T-helper 9 cell (primary cell): ENCODE data around the gene FAM174C.

Experiments
- DNase-seq: peaks from one replicate; pipeline ENCODE4 v3.0.0-alpha.2; 2020

The FAM174C gene

DNA sequence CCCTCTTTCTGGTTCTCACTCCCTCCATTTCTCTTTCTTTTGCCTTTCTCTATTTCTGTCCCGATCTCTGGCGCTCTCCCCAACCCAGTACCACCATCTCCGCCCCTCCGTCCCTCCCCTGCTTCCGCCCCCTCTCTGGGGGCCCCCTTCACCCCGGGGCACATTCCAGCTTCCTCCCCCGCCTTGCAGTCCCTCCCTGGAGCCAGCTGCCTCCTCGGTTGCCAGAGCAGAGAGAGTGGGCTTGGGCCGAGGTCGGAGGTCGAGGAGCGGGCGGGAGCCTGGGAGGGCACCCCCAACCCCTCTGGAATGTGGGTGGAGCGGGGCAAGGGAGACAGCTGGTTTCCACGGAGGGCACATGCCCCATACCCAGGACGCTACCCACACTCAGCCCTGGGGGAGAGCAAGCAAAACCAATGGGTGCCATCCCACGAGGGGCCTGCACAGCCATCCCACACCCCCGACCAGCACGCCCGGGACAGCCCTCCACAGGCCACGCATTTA, 12.7 kb upstream of the FAM174C start:
- DNase-seq = no peak

DNA sequence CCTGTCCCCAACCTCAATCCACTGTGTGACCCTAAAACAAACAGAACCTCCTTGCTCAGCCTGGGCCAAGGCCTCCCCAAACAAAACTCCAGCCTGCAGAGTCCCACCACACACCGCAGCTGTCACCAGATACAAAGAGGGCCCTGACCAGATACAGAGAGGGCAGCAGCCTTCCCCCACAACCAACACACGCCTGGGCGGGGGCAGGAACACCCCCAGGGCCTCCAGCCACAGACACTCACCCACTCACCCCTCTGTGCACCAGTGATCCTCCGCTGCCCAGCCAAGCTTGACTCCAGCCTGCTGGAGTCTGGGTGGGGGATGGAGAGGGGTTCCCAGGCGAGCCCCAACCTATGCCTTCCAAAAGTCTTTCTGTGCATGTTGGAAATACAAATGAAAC, 12.1 kb upstream of the FAM174C start:
- no peak for DNase-seq

DNA sequence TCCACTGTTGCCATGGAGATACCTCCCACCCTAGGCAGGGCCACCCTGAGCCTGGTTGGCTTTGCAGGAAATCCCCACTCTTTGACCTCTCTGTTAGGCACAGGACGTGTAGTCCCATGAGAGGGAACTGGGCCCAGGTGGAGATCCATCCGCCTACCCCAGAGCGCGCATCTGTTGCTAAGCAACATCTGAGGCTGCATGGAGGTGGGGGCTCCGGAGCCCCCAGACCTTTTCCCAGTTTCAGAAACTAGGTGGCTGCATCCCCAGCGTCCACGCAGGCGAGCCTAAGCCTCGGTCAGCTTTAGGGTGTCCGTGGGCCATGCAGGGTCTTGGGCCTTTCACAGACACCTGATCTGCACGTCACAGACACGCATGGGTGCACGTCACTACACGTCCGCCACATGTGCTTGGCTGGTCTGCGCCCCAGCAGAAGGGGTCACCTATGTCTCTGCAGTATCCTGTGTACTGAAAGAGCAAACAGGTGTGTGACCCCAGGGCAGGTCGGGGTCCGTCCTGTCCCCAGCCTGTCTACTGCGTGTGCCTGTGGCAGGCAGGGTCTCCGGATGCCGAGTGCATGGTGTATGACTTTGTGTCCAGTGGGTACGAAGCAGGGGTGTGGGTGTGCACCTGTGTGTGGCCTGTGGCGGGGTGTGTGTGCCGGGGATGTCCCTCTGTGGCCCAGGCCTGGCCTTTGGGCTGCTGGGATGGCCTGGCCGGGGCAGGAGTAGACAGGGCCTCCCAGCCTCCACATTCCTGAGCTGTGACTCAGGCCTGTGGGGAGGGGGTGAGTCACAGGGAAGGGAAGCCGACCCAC, 10.3 kb upstream of the FAM174C start:
- DNase-seq = no peak

DNA sequence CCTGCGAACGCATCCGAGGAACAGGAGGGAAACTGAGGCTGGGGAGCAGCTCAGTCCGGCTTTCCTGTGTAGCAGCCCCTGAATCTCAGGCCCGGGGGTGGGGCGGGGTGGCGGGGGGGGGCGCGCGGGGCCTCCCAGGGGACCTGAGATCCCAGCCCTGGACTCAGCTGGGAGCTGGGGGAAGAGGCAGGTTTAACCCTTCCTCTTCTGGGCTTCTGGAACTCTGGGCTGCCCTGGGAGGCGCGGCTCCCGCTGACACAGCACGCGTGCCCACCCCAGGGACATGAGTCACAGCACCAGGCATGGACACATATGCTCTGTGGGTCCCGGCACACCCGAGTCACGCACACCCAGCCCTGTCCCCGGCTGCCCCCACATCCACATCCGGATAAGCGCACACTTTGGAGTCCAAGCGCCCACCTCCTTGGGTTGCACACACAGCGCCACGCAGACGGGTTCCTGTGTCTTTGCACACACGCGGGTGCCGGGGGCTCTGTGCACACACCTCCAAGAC, 9.7 kb upstream of the FAM174C start:
- no peak for DNase-seq

DNA sequence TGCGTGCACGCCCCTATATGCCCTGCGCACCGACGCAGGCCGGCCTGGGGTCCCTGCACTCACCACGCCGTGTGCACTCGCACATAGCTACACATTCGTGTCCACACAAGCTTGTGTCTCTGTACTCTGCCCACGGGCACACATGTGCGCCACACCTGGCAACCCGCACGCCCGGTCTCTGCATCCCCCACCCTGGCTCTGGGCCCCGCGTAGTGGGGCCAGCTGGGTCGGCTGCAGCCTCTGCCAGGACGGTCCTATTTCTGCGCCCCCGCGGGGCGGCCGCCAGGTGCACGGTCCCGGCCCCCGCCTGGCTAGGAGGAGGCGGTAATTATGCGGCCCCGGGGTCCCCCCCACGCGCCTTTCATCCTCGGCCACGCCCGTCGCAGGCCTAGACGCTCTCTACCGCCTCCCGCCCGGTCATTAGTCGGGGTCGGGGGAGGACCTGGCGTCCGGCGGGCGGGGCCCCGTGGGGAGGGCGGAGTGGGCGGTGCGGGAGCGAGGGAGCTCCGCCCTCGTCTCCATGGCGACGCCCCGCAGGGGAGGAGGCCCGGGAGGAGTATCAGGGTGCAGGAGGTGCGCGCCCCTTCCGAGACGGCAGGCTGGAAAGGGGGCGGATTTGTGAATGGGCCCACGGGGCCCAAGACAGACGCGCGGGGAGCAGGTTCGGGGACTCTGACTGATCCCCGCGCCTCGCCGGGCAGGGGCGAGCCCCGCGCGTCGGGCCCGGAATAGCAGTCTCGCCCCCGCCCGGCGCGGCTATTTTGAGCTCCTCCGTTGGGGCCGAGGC, 9.0 kb upstream of the FAM174C start:
- peak; percentile 79 for DNase-seq

DNA sequence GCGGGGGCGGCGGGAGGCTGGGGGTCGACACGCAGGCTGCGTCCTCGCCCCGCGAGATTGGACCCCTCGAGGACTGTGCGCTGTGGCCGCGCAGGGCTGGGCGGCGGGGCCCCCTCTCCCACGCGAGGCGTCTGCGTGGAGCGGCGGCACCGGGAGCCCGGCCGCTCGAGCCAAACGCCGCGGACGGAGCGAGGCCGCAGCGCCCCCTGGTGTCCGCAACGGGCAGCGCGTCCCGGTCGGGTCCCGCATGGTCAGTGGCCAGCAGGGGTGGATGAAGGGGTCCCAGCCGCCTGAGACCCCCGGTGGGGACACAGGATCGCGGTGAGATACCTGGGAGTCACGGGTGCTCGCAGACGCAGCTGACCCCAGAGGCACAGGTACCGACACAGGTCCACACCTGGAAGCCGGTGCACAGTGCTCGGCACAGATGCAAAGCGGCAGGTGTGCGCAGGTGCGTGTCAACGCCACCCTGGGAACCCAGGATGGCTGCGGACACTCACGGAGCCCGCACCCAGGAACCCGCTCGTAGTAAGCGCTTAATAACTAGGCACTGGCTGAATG, 8.3 kb upstream of the FAM174C start:
- peak; percentile 72 for DNase-seq

DNA sequence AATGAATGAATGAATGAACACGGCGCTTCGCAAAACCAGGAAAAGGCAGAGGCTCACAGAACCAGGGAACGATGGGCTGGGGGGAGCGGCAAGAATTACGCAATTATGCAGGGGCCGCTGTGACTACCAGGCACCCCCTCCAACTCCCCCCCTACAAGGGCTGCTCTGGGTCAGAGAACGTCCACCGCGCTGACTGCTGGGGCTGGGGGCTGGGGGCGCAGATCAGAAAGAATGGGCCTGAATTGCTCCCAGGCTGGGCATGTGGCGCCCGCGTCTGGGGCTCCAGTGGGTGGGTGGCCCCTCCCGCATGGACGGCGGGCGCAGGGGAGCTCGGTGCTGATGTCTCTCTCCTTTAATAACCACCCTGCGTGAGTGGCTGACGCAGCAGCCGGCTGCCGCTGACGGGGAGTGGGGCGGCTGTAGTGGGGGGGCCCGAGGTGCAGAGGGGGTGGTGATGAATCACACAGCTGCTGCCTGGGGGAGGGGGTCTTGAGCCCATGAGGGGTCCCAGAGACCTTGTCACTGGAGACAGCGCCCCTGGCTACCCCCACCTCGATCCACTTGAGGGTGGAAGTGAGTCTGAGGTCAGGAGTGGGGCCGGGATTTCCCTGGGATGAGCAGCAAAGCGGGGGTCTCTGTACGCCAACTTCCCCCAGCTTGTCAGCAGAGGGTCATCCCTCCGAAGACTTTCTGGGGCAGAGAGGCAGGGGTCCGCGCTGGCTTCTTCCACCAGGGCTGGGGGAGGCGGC, 7.7 kb upstream of the FAM174C start:
- DNase-seq = no peak

DNA sequence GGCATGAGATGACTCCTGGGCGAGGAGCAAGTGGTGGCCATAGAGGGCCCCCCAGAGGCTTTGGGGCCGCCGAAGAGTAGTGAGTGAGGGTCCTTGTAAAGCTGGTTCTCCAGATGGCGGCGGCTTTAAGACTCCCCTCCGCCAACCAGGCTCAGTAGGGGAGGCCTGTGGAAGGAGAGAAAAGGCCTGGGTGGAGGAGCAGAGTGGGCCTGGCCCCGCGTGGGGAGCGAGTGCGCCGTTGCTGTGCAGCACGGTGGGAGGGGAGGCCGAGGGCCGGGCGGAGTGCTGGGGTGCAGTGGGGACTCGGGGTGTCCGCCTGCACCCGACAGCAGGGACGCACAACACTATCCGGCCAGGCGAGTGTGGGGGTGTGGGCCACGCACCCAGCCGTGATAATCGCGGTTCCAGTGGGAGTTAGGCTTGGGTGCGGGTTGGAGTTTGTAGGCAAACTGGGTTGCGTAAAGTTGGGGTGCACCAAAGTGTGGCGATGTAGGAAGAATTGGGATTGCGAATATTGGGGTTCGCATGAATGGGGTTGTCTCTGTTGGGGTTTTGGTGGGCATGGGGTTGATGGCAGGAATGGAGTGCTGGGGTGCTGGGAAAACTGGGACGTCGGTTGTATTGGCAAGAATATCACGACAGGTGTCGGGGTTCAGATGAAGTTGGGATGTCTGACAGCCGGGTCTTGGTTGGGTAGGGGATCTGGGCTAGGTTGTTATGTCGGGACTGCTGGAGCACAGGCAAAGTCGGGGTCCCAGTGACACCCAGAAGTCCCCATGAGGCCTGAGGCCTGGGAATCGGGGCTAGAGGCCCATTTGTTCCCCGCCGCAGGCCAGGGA, 6.9 kb upstream of the FAM174C start:
- no peak for DNase-seq

DNA sequence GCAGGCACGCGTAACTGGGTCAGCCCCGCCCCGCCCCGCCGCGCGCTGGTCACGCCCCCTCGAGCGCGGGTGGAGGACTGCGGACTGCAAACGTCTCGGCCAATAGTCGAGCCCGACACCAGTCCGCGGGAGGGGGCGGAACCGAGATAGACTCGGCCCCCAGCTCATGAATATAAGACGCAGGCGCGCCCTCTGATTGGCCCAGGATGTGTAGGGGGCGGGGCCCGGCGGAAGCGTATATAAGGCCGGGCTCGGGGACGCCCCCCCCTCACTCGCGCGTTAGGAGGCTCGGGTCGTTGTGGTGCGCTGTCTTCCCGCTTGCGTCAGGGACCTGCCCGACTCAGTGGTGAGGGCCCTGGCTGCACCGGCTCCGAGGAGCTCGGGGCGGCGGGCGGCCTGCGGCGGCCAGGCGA, 6.3 kb upstream of the FAM174C start, which contains the start of gene CIRBP:
Gene CIRBP (plus strand): TSS at position 268 of the 413 bp plus-strand sequence. CDS start 1,602 bp downstream, outside the sequence.
- DNase-seq = peak; percentile 99

DNA sequence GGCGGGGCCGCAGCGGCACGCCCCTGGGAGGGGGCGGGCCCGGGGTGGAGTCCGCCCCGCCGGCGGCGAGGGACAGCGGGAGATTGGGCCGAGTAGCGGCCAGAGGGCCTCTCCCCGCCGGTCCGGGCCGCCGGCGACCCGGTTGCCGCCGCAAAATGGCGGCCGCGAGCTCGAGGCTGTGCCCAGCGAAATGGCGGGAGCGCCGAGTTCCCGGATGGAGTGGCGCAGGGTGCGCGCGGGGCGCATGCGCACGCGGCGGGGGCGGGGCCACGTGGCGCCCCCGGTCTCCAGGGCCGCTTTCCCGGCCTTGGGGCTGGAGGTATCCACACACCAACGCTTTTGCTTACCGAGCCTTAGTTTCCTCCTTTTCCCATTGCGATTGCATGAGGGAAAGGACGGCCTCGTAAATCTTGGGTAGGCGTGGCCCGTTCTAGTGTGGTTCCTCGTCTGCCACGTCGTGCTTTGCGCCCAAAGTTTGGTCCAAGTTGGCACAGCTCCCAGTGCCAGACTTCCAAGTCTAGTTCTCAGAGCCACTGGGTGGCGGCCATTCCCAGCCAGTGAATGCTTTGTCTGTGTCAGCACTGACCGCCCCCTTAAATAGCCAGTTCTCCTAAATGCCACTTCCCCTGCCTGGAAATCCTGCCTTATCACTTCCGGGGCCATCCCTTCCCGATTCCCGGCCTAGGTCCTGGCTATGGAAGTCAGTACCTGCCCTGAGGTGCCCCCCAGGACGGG, 5.7 kb upstream of the FAM174C start:
- DNase-seq = peak; percentile 84

DNA sequence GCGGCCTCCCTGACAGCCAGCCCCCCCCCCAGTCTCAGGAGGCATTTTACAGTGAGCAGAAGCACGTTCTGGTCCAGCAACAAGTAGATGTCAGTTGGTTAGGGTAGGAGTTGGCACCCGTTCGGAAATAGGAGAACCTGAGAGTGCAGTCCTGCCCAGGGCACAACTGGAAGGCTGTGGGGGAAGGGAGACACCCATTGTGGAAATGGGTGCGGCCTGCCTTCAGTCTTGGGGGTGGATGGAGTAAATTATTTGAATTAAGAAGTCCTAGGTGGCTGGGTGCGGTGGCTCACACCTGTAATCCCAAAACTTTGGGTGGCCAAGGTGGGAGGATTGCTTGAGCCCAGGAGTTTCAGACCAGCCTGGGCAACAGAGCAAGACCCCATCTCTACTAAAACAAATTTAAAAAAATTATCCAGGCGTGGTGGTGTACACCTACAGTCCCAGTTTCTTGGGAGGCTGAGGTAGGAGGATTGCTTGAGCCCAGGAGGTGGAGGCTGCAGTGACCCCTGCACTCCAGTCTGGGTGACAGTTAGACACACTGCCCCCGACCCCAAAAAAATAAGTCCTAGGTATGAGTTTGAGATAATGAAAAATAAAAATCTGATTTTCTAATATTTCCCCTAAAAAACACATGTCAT, 5.0 kb upstream of the FAM174C start:
- no peak for DNase-seq

DNA sequence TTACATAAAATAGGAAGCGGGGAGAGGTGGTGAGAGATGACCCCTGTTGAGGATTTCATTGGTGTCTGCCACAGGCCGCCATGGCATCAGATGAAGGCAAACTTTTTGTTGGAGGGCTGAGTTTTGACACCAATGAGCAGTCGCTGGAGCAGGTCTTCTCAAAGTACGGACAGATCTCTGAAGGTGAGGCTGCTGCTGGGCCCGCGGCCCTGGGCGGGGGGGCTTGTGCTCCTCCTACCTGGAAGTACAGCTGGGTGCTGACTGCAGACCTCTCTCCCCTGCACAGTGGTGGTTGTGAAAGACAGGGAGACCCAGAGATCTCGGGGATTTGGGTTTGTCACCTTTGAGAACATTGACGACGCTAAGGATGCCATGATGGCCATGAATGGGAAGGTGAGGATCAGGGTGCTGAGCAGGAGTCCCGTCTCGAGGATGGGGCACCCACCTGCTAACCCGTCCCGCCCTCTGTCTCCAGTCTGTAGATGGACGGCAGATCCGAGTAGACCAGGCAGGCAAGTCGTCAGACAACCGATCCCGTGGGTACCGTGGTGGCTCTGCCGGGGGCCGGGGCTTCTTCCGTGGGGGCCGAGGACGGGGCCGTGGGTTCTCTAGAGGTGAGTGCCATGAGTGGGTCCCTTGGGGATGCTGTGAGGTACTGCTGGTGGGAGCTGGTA, 4.3 kb upstream of the FAM174C start:
- DNase-seq = no peak

DNA sequence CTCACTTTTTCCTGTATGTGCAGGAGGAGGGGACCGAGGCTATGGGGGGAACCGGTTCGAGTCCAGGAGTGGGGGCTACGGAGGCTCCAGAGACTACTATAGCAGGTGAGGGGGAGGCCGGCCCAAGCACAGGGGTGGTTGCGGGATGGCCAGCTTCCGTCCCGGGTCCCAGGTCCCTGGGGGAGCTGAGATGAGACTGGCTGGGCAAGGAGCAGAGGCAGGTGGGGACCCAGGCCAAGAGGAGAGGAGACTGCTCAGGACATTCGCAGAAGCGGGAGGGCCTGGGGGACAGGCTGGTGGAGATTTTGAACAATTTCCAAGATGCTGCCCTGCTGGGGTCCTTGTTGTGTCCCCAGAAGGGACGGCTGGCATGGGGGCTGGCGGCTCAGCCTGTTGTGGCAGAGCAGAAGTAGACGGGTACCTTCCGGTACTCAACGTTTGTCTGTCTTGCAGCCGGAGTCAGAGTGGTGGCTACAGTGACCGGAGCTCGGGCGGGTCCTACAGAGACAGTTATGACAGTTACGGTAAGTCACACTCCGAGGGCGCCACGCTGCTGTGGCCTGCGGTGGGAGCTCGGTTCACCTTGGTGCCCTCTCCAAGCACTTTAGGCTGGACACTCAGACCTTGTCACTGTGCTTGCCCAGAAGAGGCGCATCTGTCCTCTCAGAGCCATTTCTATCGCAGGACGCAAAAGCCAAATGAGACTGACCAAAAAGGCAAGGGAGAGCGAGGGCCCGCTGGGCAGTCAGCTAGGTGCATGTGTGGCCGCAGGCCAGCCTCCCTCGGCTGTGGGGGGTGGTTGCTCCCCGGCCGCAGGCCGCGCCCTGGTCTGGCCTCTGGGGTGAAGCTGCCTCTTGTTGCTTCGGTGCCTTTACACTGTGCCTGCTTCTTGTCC, 3.6 kb upstream of the FAM174C start:
- no peak for DNase-seq

DNA sequence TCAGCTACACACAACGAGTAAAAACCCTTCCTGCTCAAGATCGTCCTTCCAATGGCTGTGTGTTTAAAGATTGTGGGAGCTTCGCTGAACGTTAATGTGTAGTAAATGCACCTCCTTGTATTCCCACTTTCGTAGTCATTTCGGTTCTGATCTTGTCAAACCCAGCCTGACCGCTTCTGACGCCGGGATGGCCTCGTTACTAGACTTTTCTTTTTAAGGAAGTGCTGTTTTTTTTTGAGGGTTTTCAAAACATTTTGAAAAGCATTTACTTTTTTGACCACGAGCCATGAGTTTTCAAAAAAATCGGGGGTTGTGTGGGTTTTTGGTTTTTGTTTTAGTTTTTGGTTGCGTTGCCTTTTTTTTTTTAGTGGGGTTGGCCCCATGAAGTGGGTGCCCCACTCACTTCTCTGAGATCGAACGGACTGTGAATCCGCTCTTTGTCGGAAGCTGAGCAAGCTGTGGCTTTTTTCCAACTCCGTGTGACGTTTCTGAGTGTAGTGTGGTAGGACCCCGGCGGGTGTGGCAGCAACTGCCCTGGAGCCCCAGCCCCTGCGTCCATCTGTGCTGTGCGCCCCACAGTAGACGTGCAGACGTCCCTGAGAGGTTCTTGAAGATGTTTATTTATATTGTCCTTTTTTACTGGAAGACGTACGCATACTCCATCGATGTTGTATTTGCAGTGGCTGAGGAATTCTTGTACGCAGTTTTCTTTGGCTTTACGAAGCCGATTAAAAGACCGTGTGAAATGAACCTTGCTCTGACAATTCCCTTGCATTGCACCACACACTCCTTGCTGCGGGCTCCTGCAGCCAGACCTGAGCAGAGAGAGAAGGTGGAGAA, 2.7 kb upstream of the FAM174C start:
- DNase-seq = no peak

DNA sequence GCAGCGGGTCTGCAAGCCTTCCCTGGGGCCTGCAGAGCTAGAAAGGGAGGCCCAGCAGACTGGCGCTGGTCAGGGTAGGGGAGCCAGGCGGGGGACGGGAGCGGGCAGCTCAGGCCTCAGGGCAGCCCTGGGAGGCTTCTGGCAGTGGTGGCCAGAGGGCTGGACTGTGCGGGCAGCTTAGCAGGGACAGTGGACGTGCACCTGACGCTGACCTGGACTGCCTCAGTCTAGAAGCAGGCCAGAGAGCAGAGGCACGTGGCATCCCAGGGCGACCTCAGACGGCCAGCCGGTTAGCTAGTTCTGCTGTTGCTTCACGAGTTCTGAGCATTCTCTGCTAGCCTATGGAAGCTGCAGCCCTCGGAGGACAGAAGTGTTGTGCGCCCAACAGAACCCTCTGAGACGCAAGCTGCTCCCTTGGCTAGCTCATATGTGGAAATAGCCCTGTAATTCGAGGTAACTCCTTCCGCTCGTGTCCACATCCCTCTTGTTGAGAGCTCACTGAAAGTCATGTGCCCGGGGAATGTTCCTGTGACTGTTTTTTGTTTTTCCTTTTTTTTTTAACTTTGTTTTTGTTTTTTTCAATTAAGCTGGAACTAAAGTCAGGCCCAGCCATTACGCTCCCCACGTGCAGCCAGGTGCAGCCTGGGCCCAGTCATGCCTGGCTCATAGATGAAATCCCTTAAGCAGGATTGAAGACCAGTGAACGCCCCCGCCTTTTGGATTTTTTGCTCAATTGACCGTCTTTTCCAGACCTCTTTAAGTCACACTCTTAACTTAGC, 1.9 kb upstream of the FAM174C start:
- DNase-seq = no peak

DNA sequence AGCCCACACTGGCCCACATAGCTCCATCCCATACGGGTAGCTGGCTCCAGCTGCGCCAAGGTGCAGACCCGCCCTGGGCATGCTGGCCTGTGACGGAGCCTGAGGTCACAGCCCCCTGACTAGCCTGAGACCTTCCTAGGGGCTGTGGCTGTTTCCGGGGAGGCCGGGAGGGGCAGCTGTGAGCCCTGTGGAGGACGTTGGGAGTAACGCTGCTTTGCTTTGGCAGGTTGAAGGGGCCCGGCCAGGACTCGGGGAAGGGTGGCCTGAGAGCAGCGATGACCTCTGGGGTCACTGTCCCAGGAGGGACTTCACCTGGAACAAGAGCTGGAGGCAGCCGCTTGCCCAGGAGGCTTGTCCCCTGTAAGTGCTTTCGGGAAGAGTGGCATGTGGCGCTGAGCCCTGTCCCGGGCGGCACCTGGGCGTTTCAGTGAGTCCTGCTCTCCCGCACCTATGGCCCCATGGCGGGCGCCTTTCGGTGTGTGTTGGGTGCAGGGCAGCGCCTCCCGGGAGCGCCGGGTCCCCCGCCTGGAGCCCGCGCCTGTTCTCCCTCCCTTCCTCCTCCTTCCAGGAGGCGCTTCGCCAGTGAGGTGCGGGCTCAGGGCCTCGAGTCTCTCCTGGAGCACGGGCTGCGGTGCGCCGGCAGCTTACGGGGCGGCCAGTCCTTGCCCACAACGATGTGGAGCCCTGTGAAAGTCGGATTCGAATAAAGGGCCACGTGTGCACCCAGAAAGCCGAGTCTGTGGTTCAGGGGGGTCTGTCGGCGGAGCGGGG, 1.1 kb upstream of the FAM174C start:
- DNase-seq = no peak
